IMR-90 (cell line): ENCODE results near the gene ETV4. TPM values are rescaled to one million over a fixed set of nuclear protein-coding genes. Genes with fewer than 3 reads are reported as not detected.

Experiments
- ATAC-seq: fragments of 200-7000 bp; cut with Tn5 transposase; 2 replicates; pipeline ENCODE4 v1.9.1; 2020; ENCODE audit warnings: low read depth, mild to moderate bottlenecking, moderate library complexity
- BruUV-seq: library from RNA; stranded (reverse); fragments of 400-500 nt; replicated peaks from 2 replicates; lab custom pipeline; 2021; lab: Mats Ljungman, UMichigan
- CTCF ChIA-PET: fragments of 300-600 bp; formaldehyde crosslinking; extraction: SDS; loops from one replicate; lab custom pipeline; 2021; ENCODE audit warnings: antibody characterized with exemption; lab: Yijun Ruan, JAX
- POLR2A ChIA-PET: fragments of 300-600 bp; sonication (Branson Sonifier 250); formaldehyde crosslinking; loops from one replicate; lab custom pipeline; 2022; ENCODE audit warnings: antibody characterized with exemption; ENCODE audit not compliant: unreplicated experiment; lab: Charles Lee
- DNase-seq: peaks from one replicate; pipeline ENCODE4 v3.0.0; 2013
- H2AFZ ChIP-seq: replicated peaks from 2 replicates; pipeline ENCODE3; 2013; ENCODE audit warnings: low read length, mild to moderate bottlenecking; ENCODE audit not compliant: poor library complexity
- H2AK5ac ChIP-seq: 2 replicates; pipeline ENCODE4 v1.6.1; 2013; ENCODE audit warnings: low read depth, low read length, inconsistent platforms
- H2AK9ac ChIP-seq: replicated peaks from 2 replicates; pipeline ENCODE3; 2013; ENCODE audit warnings: mild to moderate bottlenecking, low read depth, low read length, moderate library complexity; ENCODE audit not compliant: poor library complexity
- H2BK120ac ChIP-seq: 2 replicates; pipeline ENCODE4 v1.6.1; 2013; ENCODE audit warnings: low read depth, low read length, inconsistent platforms
- H2BK15ac ChIP-seq: 3 replicates; pipeline ENCODE4 v1.6.1; 2013; ENCODE audit warnings: low read depth, low read length, inconsistent platforms
- H2BK20ac ChIP-seq: 2 replicates; pipeline ENCODE4 v1.6.1; 2013; ENCODE audit warnings: low read depth, mild to moderate bottlenecking, inconsistent platforms, low read length, moderate library complexity
- H2BK5ac ChIP-seq: 2 replicates; pipeline ENCODE4 v1.6.1; 2013; ENCODE audit warnings: mild to moderate bottlenecking, low read depth, low read length, inconsistent platforms; ENCODE audit not compliant: poor library complexity, severe bottlenecking
- H3K14ac ChIP-seq: replicated peaks from 2 replicates; pipeline ENCODE4 v1.6.1; 2013; ENCODE audit warnings: low read depth, low read length, inconsistent platforms
- H3K18ac ChIP-seq: 2 replicates; pipeline ENCODE4 v1.6.1; 2013; ENCODE audit warnings: low read depth, low read length, control low read depth
- H3K23ac ChIP-seq: 2 replicates; pipeline ENCODE4 v1.6.1; 2013; ENCODE audit warnings: low read depth, low read length, inconsistent platforms
- H3K27ac ChIP-seq: 2 replicates; pipeline ENCODE4 v1.5.1; 2013; ENCODE audit warnings: mild to moderate bottlenecking, control low read depth, low read length; ENCODE audit not compliant: insufficient read depth
- H3K27me3 ChIP-seq: 2 replicates; pipeline ENCODE4 v1.6.1; 2013; ENCODE audit warnings: low read length; ENCODE audit not compliant: control insufficient read depth, insufficient read depth
- H3K36me3 ChIP-seq: 2 replicates; pipeline ENCODE4 v1.6.1; 2013; ENCODE audit warnings: low read length, mixed read lengths; ENCODE audit not compliant: control insufficient read depth, insufficient read depth
- H3K4ac ChIP-seq: 2 replicates; pipeline ENCODE4 v1.6.1; 2013; ENCODE audit warnings: low read depth, low read length, inconsistent platforms
- H3K4me1 ChIP-seq: 2 replicates; pipeline ENCODE4 v1.6.1; 2013; ENCODE audit warnings: low read length, mixed read lengths; ENCODE audit not compliant: control insufficient read depth, insufficient read depth
- H3K4me2 ChIP-seq: 2 replicates; pipeline ENCODE4 v1.6.1; 2013; ENCODE audit warnings: low read depth, mild to moderate bottlenecking, control low read depth, low read length, moderate library complexity
- H3K4me3 ChIP-seq: 2 replicates; pipeline ENCODE4 v1.5.1; 2013; ENCODE audit warnings: low read depth, mild to moderate bottlenecking, control low read depth, low read length, moderate library complexity; ENCODE audit not compliant: insufficient read depth
- H3K56ac ChIP-seq: 2 replicates; pipeline ENCODE4 v1.6.1; 2013; ENCODE audit warnings: low read length, inconsistent platforms; ENCODE audit not compliant: insufficient read depth; ENCODE audit errors: extremely low read depth
- H3K79me1 ChIP-seq, 2 experiments: 2 replicates each; pipeline ENCODE4 v1.6.1; 2013; ENCODE audit warnings: low read length in 2 of 2, inconsistent platforms in 1 of 2, low read depth in 1 of 2
- H3K9ac ChIP-seq: 2 replicates; pipeline ENCODE4 v1.6.1; 2013; ENCODE audit warnings: low read depth, low read length, control low read depth
- H3K9me1 ChIP-seq: 2 replicates; pipeline ENCODE4 v1.6.1; 2013; ENCODE audit warnings: low read length, inconsistent platforms; ENCODE audit not compliant: insufficient read depth
- H3K9me3 ChIP-seq: 2 replicates; pipeline ENCODE4 v1.6.1; 2013; ENCODE audit warnings: low read length; ENCODE audit not compliant: control insufficient read depth, insufficient read depth
- H4K20me1 ChIP-seq: 2 replicates; pipeline ENCODE4 v1.6.1; 2013; ENCODE audit warnings: low read length, inconsistent platforms; ENCODE audit not compliant: insufficient read depth
- H4K5ac ChIP-seq: 2 replicates; pipeline ENCODE4 v1.6.1; 2013; ENCODE audit warnings: mild to moderate bottlenecking, low read depth, low read length, control low read depth
- H4K8ac ChIP-seq, 2 experiments: 2 replicates each; pipeline ENCODE4 v1.6.1; 2013; ENCODE audit warnings: low read depth in 2 of 2, low read length in 2 of 2, control low read depth in 1 of 2, inconsistent platforms in 1 of 2
- H4K91ac ChIP-seq: 2 replicates; pipeline ENCODE4 v1.6.1; 2013; ENCODE audit warnings: low read depth, low read length, inconsistent platforms; ENCODE audit not compliant: insufficient read depth
- BHLHE40 ChIP-seq: fragments of 150-350 bp; IDR thresholded peaks from 2 replicates; pipeline ENCODE4 v1.6.1; 2016; ENCODE audit warnings: mild to moderate bottlenecking, low read depth, low read length
- CEBPB ChIP-seq: IDR thresholded peaks from 2 replicates; pipeline ENCODE4 v1.6.1; 2012; ENCODE audit warnings: low read depth, low read length, improper control_type of control experiment
- CTCF ChIP-seq: conservative IDR thresholded peaks from 2 replicates; pipeline ENCODE4 v1.5.1; 2012; ENCODE audit warnings: mild to moderate bottlenecking, low read depth, low read length, improper control_type of control experiment
- MAFK ChIP-seq: IDR thresholded peaks from 2 replicates; pipeline ENCODE4 v1.6.1; 2012; ENCODE audit warnings: low read depth, low read length, improper control_type of control experiment
- MAZ ChIP-seq: IDR thresholded peaks from 2 replicates; pipeline ENCODE4 v1.6.1; 2012; ENCODE audit warnings: low read depth, mild to moderate bottlenecking, low read length, improper control_type of control experiment, moderate library complexity, borderline replicate concordance
- NFE2L2 ChIP-seq: fragments of 150-350 bp; IDR thresholded peaks from 2 replicates; pipeline ENCODE4 v1.6.1; 2016; ENCODE audit warnings: low read depth, mild to moderate bottlenecking, low read length
- POLR2A ChIP-seq: IDR thresholded peaks from 2 replicates; pipeline ENCODE4 v1.6.1; 2012; ENCODE audit warnings: mild to moderate bottlenecking, low read depth, low read length
- RCOR1 ChIP-seq: IDR thresholded peaks from 2 replicates; pipeline ENCODE4 v1.6.1; 2012; ENCODE audit warnings: mild to moderate bottlenecking, low read length, improper control_type of control experiment; ENCODE audit not compliant: insufficient replicate concordance
- USF2 ChIP-seq: fragments of 150-350 bp; IDR thresholded peaks from 2 replicates; pipeline ENCODE4 v1.6.1; 2017; ENCODE audit warnings: mild to moderate bottlenecking, antibody characterized with exemption, low read length, low read depth
- WGBS, 2 experiments: methylation state at CpG; one replicate each; pipeline versions ENCODE4 v1.1.5 to v1.1.7; 2013; ENCODE audit warnings: missing lambda C conversion rate in 2 of 2; ENCODE audit not compliant: insufficient read length in 1 of 2; ENCODE audit errors: extremely low coverage in 2 of 2; 5-methylcytosine and 5-hydroxymethylcytosine counted together
- dilution Hi-C: fragments of 300-500 bp; cut with HindIII; formaldehyde crosslinking; loops from one replicate; pipeline ENCODE4 v1.14.3; 2018; ENCODE audit warnings: low sequenced_read_pairs; ENCODE audit not compliant: unreplicated experiment
- in situ Hi-C: fragments of 300-500 bp; cut with MboI; formaldehyde crosslinking; loops from 3 replicates; pipeline ENCODE4 v1.14.3; 2019; ENCODE audit warnings: low sequenced_read_pairs, inconsistent platforms, mixed read lengths
- intact Hi-C: fragments of 100-400 bp; cut with micrococcal nuclease; formaldehyde crosslinking; loops from 2 replicates; pipeline ENCODE4 v1.10.0; 2022
- polyA plus RNA-seq, 3 experiments: library from polyadenylated mRNA; depleted of rRNA; stranded (reverse); fragments of >200 nt; gene quantifications; 2 replicates each; pipeline ENCODE4 v1.2.3, GENCODE V29; 2012; ENCODE audit warnings: low replicate concordance in 1 of 3
- total RNA-seq: library from RNA; depleted of rRNA; stranded (reverse); fragments of >200 nt; gene quantifications from 2 replicates; pipeline ENCODE4 v1.2.3, GENCODE V29; 2012

ETV4 gene
- total and polyA plus RNA-seq, 2 of the 4 experiments (the other 2 are of a cell fraction) = 4.3 to 13.2 TPM

- CTCF ChIA-PET = interaction anchor here (0.6 kb wide), 1 partner anchor 50 kb away, joined by 3 read pairs; no protein-coding TSS in a partner anchor
Measured at GRCh38 chr17:43529947-43530287, 16.2 kb downstream of the ETV4 start.

More at GRCh38 chr17:43529947-43530287, 16.2 kb downstream of the ETV4 start:
- Histone ChIP-seq H2AFZ (peak overlapping the region; percentile 87), H3K79me1 (peaks cover 0 to 33% of the 10 kb centered on the region in 2 experiments; a peak in 2 of 4 replicates), H3K27ac (peak overlapping the region; percentile 97), H3K14ac (peak overlapping the region; percentile 99), H4K91ac (peak overlapping the region; percentile 91), H3K9ac (peak overlapping the region; percentile 40), H2AK5ac (peak overlapping the region; percentile 99), H3K4ac (peak overlapping the region; percentile 97), H3K4me1 (peaks cover 18% of the 10 kb centered on the region), H3K36me3 (peaks cover 22% of the 10 kb centered on the region), H3K23ac (peak overlapping the region; percentile 88), H3K4me2 (peak overlapping the region; percentile 93), H4K8ac (peak overlapping the region; percentile 71 to 91), H2BK15ac (peak overlapping the region; percentile 83; the same call in 2 of the 3 replicates), H3K9me1 (peaks cover 23% of the 10 kb centered on the region), H2BK5ac (peak overlapping the region; percentile 95), H3K56ac (peak overlapping the region; percentile 48; the same call in 1 of the 2 replicates), H3K9me3 (no peaks in the 10 kb centered on the region), H2BK20ac (peak overlapping the region; percentile 63), H3K18ac (peak overlapping the region; percentile 79), H3K27me3 (no peaks in the 10 kb centered on the region), H2AK9ac (peak overlapping the region; percentile 88), H4K20me1 (no peaks in the 10 kb centered on the region), H3K4me3 (no peak overlapping the region), H4K5ac (peak overlapping the region; percentile 88), H2BK120ac (peak overlapping the region; percentile 84)
- dilution Hi-C loops (no loop called here), intact Hi-C loops (no loop called here), in situ Hi-C loops (no loop called here)
- TF ChIP-seq POLR2A (no peak), MAFK (no peak), NFE2L2 (no peak), USF2 (no peak), MAZ (no peak; the same call in 1 of the 2 replicates), RCOR1 (no peak), CTCF (no peak), BHLHE40 (no peak), CEBPB (no peak)
- ATAC-seq (peak; percentile 19), DNase-seq (no peak)
- POLR2A ChIA-PET = interaction anchor here (1.4 kb wide), 1 partner anchor 15 kb away, joined by 5 read pairs; no protein-coding TSS in a partner anchor
- no TSS peak for BruUV-seq
- no CpG with 5 or more reads among the region's 6 CpGs for WGBS, 2 experiments
